Stimulated activated CD8-positive, alpha-beta memory T cell treated with anti-CD3 and anti-CD28 coated beads, Interleukin-15, amount 100 ng/mL, for 1 hour (primary cell): ENCODE measurements around the gene SLC24A3.

Experiments
- DNase-seq: peaks from one replicate; pipeline ENCODE4 v3.0.0-alpha.2; 2020; ENCODE audit warnings: low read depth

Gene SLC24A3

DNA sequence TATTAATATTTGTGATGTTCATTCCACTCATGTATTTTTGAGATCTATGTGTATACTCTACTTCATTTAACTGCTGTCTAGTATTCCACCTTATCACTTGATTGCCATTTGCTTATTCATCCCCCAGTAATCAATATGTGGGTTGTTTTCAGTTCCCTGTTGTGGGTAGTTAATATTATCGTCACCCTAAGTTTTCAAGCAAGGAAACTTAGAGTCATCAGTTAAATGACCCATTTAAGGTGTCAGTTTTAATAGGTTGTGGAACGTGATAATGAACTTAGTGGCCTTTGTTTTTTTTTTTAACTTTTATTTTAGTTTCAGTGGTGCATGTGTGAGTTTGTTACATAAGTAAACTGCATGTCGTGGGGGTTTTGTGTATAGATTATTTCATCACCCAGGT is 90.3 kb downstream of the SLC24A3 start:
- no peak for DNase-seq

GRCh38 chr20:19304389-19304788 is 91.9 kb downstream of the SLC24A3 start:
- no peak for DNase-seq

- no peak for DNase-seq
Observed at GRCh38 chr20:19304886-19305415, 92.5 kb downstream of the SLC24A3 start.

GRCh38 chr20:19308146-19308545 is 95.7 kb downstream of the SLC24A3 start:
- DNase-seq: no peak

GRCh38 chr20:19310541-19310940 is 98.1 kb downstream of the SLC24A3 start:
- no peak for DNase-seq

GRCh38 chr20:19313342-19314069 is 101.1 kb downstream of the SLC24A3 start:
- DNase-seq: no peak

- DNase-seq: no peak
Observed at GRCh38 chr20:19314621-19315020, 102.2 kb downstream of the SLC24A3 start.

DNA sequence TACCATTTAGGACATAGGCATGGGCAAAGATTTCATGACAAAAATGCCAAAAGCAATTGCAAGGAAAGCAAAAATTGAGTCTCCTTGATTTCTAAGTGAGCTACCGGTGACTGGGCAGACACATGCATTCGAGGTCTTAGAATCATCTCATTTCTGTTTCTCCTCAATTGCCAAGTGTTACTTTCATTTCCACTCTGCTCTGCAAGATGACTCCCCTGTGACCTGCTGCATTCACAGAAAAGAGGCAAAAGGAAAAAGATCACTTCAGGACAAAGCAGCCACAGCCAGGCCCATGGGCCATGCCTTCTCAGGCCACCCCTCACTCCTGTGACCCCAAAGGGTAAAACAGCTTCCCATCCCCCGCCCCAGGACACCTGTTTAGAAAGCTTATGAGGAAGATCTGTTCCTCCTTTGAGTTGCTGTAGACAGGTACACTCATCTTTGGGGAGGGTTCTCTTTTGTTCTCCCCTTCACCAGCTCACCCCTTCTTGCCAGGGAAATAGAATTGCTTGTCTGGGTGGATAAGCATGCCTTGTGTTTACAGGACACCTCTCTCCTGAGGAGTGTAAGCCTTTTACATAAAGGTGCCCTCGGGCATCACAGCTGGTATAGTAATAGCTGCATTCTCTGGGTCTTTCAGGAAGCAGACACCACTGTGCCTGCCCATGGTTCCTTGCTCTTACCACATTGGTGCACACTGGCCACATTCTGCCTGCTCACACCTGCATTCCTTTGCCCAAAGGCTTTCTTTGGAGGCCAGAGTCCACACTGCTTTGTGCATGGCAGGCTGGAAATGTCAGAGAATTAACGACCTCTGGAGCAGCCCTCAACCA is 105.0 kb downstream of the SLC24A3 start:
- no peak for DNase-seq

DNA sequence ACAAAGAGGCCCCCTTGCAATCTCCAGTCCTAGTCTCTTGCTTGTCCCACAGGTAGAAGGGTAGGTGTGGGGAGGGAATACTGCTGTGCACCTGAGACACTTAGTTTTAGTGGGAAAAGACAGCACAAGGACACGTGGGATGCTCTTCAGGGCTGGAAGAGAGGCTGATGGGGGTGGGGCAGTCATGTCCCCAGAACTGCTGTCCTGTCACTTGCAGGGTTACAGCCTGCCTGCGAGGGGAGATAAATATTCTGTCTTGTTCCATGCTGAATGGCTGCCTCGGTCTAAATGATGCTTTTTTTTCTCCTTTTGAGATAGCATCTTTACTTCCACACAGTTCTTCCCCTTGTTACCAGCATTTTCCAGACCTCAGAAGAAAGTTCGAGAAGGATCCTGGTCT is 106.2 kb downstream of the SLC24A3 start:
- no peak for DNase-seq

DNA sequence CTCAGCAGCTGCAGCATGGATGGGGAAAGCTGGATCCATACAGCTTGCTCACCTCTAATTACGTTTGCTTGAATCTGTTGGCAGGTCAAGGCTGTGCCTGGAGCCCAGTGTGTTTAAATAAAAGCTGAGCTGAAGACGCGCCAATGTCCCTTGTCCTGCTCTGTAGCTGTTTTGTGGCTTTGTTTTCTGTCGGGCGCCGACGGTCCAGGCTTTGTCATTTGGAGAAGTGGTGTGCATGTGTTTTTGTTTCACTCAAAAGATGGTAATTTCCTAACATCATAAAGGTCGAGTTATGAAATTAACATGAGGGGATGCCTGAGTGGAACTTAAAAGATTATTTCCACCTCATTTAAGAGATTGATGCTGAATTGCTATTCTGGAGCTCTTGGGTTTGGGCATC is 107.6 kb downstream of the SLC24A3 start:
- no peak for DNase-seq

DNA sequence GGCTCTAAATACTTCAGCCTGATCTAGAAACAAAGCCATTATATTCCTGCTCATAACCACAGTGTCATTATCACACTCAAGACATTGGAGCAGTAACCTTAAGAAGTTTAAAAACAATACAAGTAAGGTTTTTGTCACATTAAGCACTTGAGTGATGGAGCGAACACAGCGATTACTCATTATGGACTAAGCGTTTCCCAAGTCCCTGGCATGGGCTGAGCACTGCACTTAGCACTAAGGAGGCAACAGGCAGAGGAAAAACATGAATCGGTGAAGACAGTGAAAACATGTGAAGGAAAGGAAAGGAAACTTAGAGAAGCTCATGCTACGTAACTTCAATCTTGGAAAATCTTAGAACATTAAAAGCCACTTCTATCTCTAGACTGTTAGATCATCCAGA is 108.7 kb downstream of the SLC24A3 start:
- no peak for DNase-seq

- no peak for DNase-seq
Observed at GRCh38 chr20:19322061-19322985, 109.9 kb downstream of the SLC24A3 start.

DNA sequence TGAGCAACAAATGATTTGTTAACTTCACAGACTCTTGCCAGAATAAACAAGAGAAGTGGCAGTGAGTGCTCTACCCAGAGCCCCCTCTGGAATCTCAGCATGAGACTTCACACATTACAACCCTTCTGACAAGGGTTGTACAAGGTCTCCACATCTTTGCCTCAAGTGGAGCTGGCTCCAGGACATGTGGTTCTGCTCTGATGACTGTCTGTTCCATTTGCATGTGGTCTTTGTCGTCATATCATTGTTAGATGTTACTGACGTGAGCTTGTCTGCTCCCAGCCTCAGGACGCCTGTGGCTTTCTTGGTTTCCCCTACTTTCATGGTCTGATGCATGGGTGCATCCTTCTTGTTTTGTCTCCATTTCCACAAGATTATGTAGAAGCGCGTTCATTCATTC is 115.0 kb downstream of the SLC24A3 start:
- DNase-seq: no peak

- no peak for DNase-seq
Observed at GRCh38 chr20:19328676-19329075, 116.2 kb downstream of the SLC24A3 start.

DNA sequence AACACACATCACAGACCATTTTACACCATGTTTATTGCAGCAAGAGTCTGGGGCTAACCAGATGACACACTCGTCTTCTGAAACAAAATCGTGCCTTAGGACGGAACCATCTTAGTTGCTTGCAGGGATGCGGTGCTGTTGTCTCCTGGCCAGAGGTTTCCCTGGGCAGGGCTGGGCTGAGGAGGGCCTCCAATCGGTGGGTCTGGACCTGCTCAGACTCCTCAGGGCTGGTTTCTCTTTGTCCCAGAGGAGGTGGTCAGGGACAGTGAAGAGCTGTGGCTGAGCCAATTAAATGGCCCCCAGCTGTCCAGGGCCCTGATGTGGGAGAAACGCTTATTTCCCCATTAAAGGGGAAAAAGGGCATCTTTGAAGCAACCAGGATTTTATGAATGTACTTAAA is 117.6 kb downstream of the SLC24A3 start:
- no peak for DNase-seq

- no peak for DNase-seq
Observed at GRCh38 chr20:19330731-19331130, 118.3 kb downstream of the SLC24A3 start.

DNA sequence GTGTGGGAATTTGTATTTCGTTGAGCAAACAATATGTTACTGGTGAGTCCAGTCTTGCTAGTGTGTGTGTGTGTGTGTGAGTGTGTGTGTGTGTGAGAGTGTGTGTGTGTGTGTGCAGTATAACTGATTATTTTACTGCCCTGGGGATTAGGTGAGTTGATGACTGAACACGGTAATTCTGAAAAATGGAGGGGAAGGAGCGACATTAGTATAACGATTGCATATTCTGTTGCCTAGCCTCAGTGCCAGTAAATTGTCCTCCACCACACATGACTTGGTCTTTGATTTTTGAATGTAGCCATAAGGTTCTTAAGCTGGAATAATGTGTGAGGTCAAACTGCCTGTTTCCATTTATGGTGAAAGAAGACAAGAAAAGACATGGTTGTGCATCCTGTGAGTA is 121.1 kb downstream of the SLC24A3 start:
- no peak for DNase-seq

- DNase-seq: no peak
Observed at GRCh38 chr20:19335341-19335740, 122.9 kb downstream of the SLC24A3 start.

GRCh38 chr20:19335916-19336315 is 123.5 kb downstream of the SLC24A3 start:
- no peak for DNase-seq

DNA sequence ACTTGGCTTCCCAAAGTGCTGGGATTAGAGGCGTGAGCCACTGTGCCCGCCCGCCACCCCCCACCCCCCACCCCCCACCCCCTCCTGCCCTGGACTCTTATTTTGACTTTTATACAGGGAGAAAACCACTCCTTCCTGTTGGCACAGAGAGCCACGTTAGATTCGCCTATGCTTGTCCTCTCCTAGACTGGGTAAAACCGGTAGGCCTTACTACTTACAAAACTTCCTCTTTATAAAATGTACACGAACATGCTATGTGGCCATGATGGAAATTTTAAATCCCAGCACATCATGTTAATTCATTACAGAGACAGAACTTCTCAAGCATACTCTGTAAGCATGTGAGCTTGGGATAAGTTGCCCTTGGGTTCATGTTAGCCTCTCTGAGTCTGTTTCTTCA is 124.2 kb downstream of the SLC24A3 start:
- DNase-seq: no peak

GRCh38 chr20:19338380-19338779 is 125.9 kb downstream of the SLC24A3 start:
- DNase-seq: no peak

GRCh38 chr20:19338960-19339359 is 126.5 kb downstream of the SLC24A3 start:
- DNase-seq: no peak
